A673 (cell line): ENCODE data around the gene SOX6.

ENCODE experiments used
- CTCF ChIP-seq: fragments of 300-800, 200-600 bp; sonication (generic); conservative IDR thresholded peaks from 2 replicates; pipeline ENCODE4 v1.5.1; 2017; ENCODE audit warnings: low read depth, mild to moderate bottlenecking, antibody characterized with exemption, low read length, moderate library complexity, mixed read lengths
- EZH2 ChIP-seq: fragments of 200-600 bp; sonication (generic); IDR thresholded peaks from 2 replicates; pipeline ENCODE4 v1.6.1; 2017; ENCODE audit warnings: borderline replicate concordance, low read depth, mild to moderate bottlenecking, mixed read lengths, antibody characterized with exemption, low read length; ENCODE audit not compliant: poor library complexity, severe bottlenecking

DNA sequence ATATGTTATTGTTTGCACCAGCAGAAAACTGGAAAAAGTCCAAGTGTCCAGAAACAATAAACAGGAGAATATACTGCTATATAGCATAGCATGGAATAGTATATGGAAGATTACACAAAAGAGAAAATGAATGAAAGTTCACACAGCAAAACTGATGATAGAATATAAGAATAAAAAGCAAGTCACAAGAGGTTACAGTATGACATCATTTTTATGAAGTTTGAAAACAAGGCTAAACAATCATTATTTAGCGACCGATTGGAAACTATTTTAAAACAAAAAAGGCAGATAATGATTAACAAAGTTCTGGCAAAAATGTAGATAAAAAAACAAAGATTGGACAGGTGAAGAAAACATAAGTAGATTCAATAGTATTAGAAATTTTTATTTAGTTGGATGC, 47.1 kb downstream of the SOX6 start:
- TF ChIP-seq CTCF, result no peak
- no peak for TF ChIP-seq EZH2
